Measurements from ENCODE around the gene CD34. TPM values are rescaled to one million over a fixed set of nuclear protein-coding genes. Genes with fewer than 3 reads are reported as not detected.
"Not testable (repeated sequence)": the region's sequence is repeated elsewhere in the genome, so short reads cannot be mapped to it uniquely, and the experiment has no call there.

CD34 gene
- total and polyA plus RNA-seq, 2 experiments from 2014 or later: 0.34 TPM; not detected in 1

- H3F3A ChIP-seq (ENCODE audit: insufficient read depth): no peaks in the 10 kb centered on the region
- H4K20me1 ChIP-seq (ENCODE audit: insufficient read depth): no peaks in the 10 kb centered on the region
- no peak overlapping the region for H3K4me2 ChIP-seq (ENCODE audit: unreplicated experiment)
- peaks cover 2% of the 10 kb centered on the region for H3K27me3 ChIP-seq (replicated peaks; ENCODE audit: insufficient read depth)
- TF ChIP-seq EZH2 (IDR thresholded peaks at IDR 0.05; ENCODE audit: insufficient read depth, poor library complexity, severe bottlenecking): no peak
- no peak for TF ChIP-seq EZH2phosphoT487 (IDR thresholded peaks at IDR 0.05; ENCODE audit: insufficient read depth, low read depth)
- no peak for DNase-seq
- H3K27ac ChIP-seq: no peak overlapping the region
- H3K79me2 ChIP-seq (ENCODE audit: insufficient read depth): no peaks in the 10 kb centered on the region
- H2AFZ ChIP-seq: no peak overlapping the region
- H3K36me3 ChIP-seq (ENCODE audit: low read depth): no peaks in the 10 kb centered on the region
- WGBS, 2 experiments (ENCODE audit: low coverage in 1 of 2, low lambda C conversion rate in 2 of 2, missing lambda C conversion rate in 2 of 2): 0 to 24% methylated on average over 1 of the region's 1 CpG
- no peak overlapping the region for H3K4me3 ChIP-seq
- H3K9me3 ChIP-seq (ENCODE audit: low read depth): no peaks in the 10 kb centered on the region
- no peaks in the 10 kb centered on the region for H3K9me2 ChIP-seq (ENCODE audit: insufficient read depth)
- no peak overlapping the region for H3K9ac ChIP-seq
- in situ Hi-C loops (cut with MboI): no loop called here
- H3K4me1 ChIP-seq (ENCODE audit: insufficient read depth): no peaks in the 10 kb centered on the region
Observed at GRCh38 chr1:207946756-207947155, 35.8 kb upstream of the CD34 start.

- Histone ChIP-seq H3F3A (ENCODE audit: insufficient read depth) (no peaks in the 10 kb centered on the region), H3K79me2 (ENCODE audit: insufficient read depth) (no peaks in the 10 kb centered on the region), H3K9me3 (ENCODE audit: low read depth) (no peaks in the 10 kb centered on the region), H3K9me2 (ENCODE audit: insufficient read depth) (no peaks in the 10 kb centered on the region), H3K4me3 (no peak overlapping the region), H3K4me1 (ENCODE audit: insufficient read depth) (no peaks in the 10 kb centered on the region), H3K27me3 (replicated peaks; ENCODE audit: insufficient read depth) (no peaks in the 10 kb centered on the region), H2AFZ (no peak overlapping the region), H3K9ac (no peak overlapping the region), H3K27ac (no peak overlapping the region), H4K20me1 (ENCODE audit: insufficient read depth) (no peaks in the 10 kb centered on the region), H3K36me3 (ENCODE audit: low read depth) (no peaks in the 10 kb centered on the region), H3K4me2 (ENCODE audit: unreplicated experiment) (no peak overlapping the region)
- in situ Hi-C loops (cut with MboI): no loop called here
- no peak for TF ChIP-seq EZH2phosphoT487 (IDR thresholded peaks at IDR 0.05; ENCODE audit: insufficient read depth, low read depth)
- WGBS, 2 experiments (ENCODE audit: low coverage in 1 of 2, low lambda C conversion rate in 2 of 2, missing lambda C conversion rate in 2 of 2): 47 to 50% methylated on average over 3 of the region's 3 CpGs
- DNase-seq: peak; percentile 41
Observed at GRCh38 chr1:207944571-207944970, 33.6 kb upstream of the CD34 start.

- Histone ChIP-seq H3F3A (ENCODE audit: insufficient read depth) (0 out of 2 replicates have a peak, but pooled peaks cover 15% of the 10 kb centered on the region), H2AFZ (peak overlapping the region; percentile 43)
- H3K4me3 ChIP-seq; H3K79me2 ChIP-seq (ENCODE audit: insufficient read depth); H3K4me2 ChIP-seq (ENCODE audit: unreplicated experiment); DNase-seq; H3K27me3 ChIP-seq (replicated peaks; ENCODE audit: insufficient read depth); H3K9me2 ChIP-seq (ENCODE audit: insufficient read depth); H4K20me1 ChIP-seq (ENCODE audit: insufficient read depth); H3K4me1 ChIP-seq (ENCODE audit: insufficient read depth); H3K36me3 ChIP-seq (ENCODE audit: low read depth); H3K27ac ChIP-seq; H3K9me3 ChIP-seq (ENCODE audit: low read depth); in situ Hi-C loops (cut with MboI); H3K9ac ChIP-seq: not testable (repeated sequence)
- 89 to 96% methylated on average over 12 to 14 of the region's 14 CpGs for WGBS, 2 experiments (ENCODE audit: low coverage in 1 of 2, low lambda C conversion rate in 2 of 2, missing lambda C conversion rate in 2 of 2)
Observed at GRCh38 chr1:207942337-207942741, 31.4 kb upstream of the CD34 start.

- H3K4me1 ChIP-seq (ENCODE audit: insufficient read depth): peaks cover 12% of the 10 kb centered on the region
- no peak for TF ChIP-seq EZH2phosphoT487 (IDR thresholded peaks at IDR 0.05; ENCODE audit: insufficient read depth, low read depth)
- TF ChIP-seq EZH2 (IDR thresholded peaks at IDR 0.05; ENCODE audit: insufficient read depth, poor library complexity, severe bottlenecking): no peak
- H3K79me2 ChIP-seq (ENCODE audit: insufficient read depth): no peaks in the 10 kb centered on the region
- H3K4me3 ChIP-seq: no peak overlapping the region
- peak overlapping the region; percentile 43; the same call in 1 of the 2 replicates for H2AFZ ChIP-seq
- H3K9me2 ChIP-seq (ENCODE audit: insufficient read depth): no peaks in the 10 kb centered on the region
- no peak overlapping the region for H3K27ac ChIP-seq
- H3K9ac ChIP-seq: no peak overlapping the region
- peak; percentile 62 for DNase-seq
- 0 out of 2 replicates have a peak, but pooled peaks cover 15% of the 10 kb centered on the region for H3F3A ChIP-seq (ENCODE audit: insufficient read depth)
- no peaks in the 10 kb centered on the region for H3K9me3 ChIP-seq (ENCODE audit: low read depth)
- H3K4me2 ChIP-seq (ENCODE audit: unreplicated experiment): no peak overlapping the region
- no peaks in the 10 kb centered on the region for H3K36me3 ChIP-seq (ENCODE audit: low read depth)
- no peaks in the 10 kb centered on the region for H3K27me3 ChIP-seq (replicated peaks; ENCODE audit: insufficient read depth)
- H4K20me1 ChIP-seq (ENCODE audit: insufficient read depth): no peaks in the 10 kb centered on the region
- in situ Hi-C loops (cut with MboI): no loop called here
- WGBS, 2 experiments (ENCODE audit: low coverage in 1 of 2, low lambda C conversion rate in 2 of 2, missing lambda C conversion rate in 2 of 2): 13 to 15% methylated on average over 7 of the region's 7 CpGs
Observed at GRCh38 chr1:207941665-207942064, 30.7 kb upstream of the CD34 start.

GRCh38 chr1:207938016-207938415, 27.1 kb upstream of the CD34 start:
- peak overlapping the region; percentile 19 for H3K4me2 ChIP-seq (ENCODE audit: unreplicated experiment)
- no peak overlapping the region for H3K9ac ChIP-seq
- peak; percentile 78 for DNase-seq
- peaks cover 12% of the 10 kb centered on the region for H3K4me1 ChIP-seq (ENCODE audit: insufficient read depth)
- peak overlapping the region; percentile 28 for H3K27ac ChIP-seq
- no peaks in the 10 kb centered on the region for H3K9me2 ChIP-seq (ENCODE audit: insufficient read depth)
- no peaks in the 10 kb centered on the region for H3K36me3 ChIP-seq (ENCODE audit: low read depth)
- H2AFZ ChIP-seq: peak overlapping the region; percentile 1; the same call in 1 of the 2 replicates
- TF ChIP-seq EZH2phosphoT487 (IDR thresholded peaks at IDR 0.05; ENCODE audit: insufficient read depth, low read depth) (no peak), EZH2 (IDR thresholded peaks at IDR 0.05; ENCODE audit: insufficient read depth, poor library complexity, severe bottlenecking) (no peak)
- no peaks in the 10 kb centered on the region for H4K20me1 ChIP-seq (ENCODE audit: insufficient read depth)
- H3K27me3 ChIP-seq (replicated peaks; ENCODE audit: insufficient read depth): no peaks in the 10 kb centered on the region
- H3K4me3 ChIP-seq: no peak overlapping the region
- H3K79me2 ChIP-seq (ENCODE audit: insufficient read depth): no peaks in the 10 kb centered on the region
- in situ Hi-C loops (cut with MboI): no loop called here
- 6 to 10% methylated on average over 10 of the region's 10 CpGs for WGBS, 2 experiments (ENCODE audit: low coverage in 1 of 2, low lambda C conversion rate in 2 of 2, missing lambda C conversion rate in 2 of 2)
- H3K9me3 ChIP-seq (ENCODE audit: low read depth): no peaks in the 10 kb centered on the region
- H3F3A ChIP-seq (ENCODE audit: insufficient read depth): 0 out of 2 replicates have a peak, but pooled peaks cover 15% of the 10 kb centered on the region
